ENCODE data around the gene NOTCH3. TPM values are rescaled to one million over a fixed set of nuclear protein-coding genes. Genes with fewer than 3 reads are reported as not detected.

The NOTCH3 gene
- total RNA-seq, 1 donor from 2014 or later = 67.9 TPM

GRCh38 chr19:15210323-15210781 lies 9.6 kb upstream of the NOTCH3 start:
- intact Hi-C loops (cut with DNase I) = no loop called here
- H3K27ac ChIP-seq = peak overlapping the region; percentile 65
- TF ChIP-seq CTCF (IDR thresholded peaks at IDR 0.05) = no peak
- peak; percentile 97 for ATAC-seq
- H3K36me3 ChIP-seq = no peaks in the 10 kb centered on the region
- no peak overlapping the region for H3K4me3 ChIP-seq
- no peaks in the 10 kb centered on the region for H3K27me3 ChIP-seq
- no peaks in the 10 kb centered on the region for H3K4me1 ChIP-seq
- DNase-seq = peak; percentile 73
- no peaks in the 10 kb centered on the region for H3K9me3 ChIP-seq

- no peak for TF ChIP-seq CTCF (IDR thresholded peaks at IDR 0.05)
- no peak for ATAC-seq
- H3K27ac ChIP-seq = no peak overlapping the region
These were observed 704 bp upstream of the NOTCH3 start for GRCh38 chr19:15201374-15202023.

GRCh38 chr19:15199661-15200552 lies 888 bp downstream of the NOTCH3 start:
- Histone ChIP-seq H3K9me3 (no peaks in the 10 kb centered on the region), H3K4me1 (peaks cover 10% of the 10 kb centered on the region), H3K4me3 (peak overlapping the region; percentile 52), H3K27me3 (peaks cover 6% of the 10 kb centered on the region), H3K36me3 (no peaks in the 10 kb centered on the region), H3K27ac (peak overlapping the region; percentile 55)
- DNase-seq (no peak), ATAC-seq (no peak)
- no peak for TF ChIP-seq CTCF (IDR thresholded peaks at IDR 0.05)
- intact Hi-C loops (cut with DNase I) = no loop called here

More at GRCh38 chr19:15201374-15202023, 704 bp upstream of the NOTCH3 start:
- peak overlapping the region; percentile 25 for H3K4me3 ChIP-seq
- no peaks in the 10 kb centered on the region for H3K9me3 ChIP-seq
- H3K36me3 ChIP-seq = no peaks in the 10 kb centered on the region
- H3K27me3 ChIP-seq = peaks cover 6% of the 10 kb centered on the region
- intact Hi-C loops (cut with DNase I) = no loop called here
- DNase-seq = no peak
- H3K4me1 ChIP-seq = peaks cover 7% of the 10 kb centered on the region

- Histone ChIP-seq H3K36me3 (no peaks in the 10 kb centered on the region), H3K4me3 (peak overlapping the region; percentile 52), H3K9me3 (no peaks in the 10 kb centered on the region), H3K27ac (peak overlapping the region; percentile 55), H3K27me3 (peaks cover 6% of the 10 kb centered on the region), H3K4me1 (peaks cover 10% of the 10 kb centered on the region)
- DNase-seq (no peak), ATAC-seq (no peak)
- no peak for TF ChIP-seq CTCF (IDR thresholded peaks at IDR 0.05)
- intact Hi-C loops (cut with DNase I) = no loop called here
These were observed 1.7 kb downstream of the NOTCH3 start for GRCh38 chr19:15198951-15199660.

GRCh38 chr19:15197942-15198341 lies 2.9 kb downstream of the NOTCH3 start:
- no peak for ATAC-seq
- Histone ChIP-seq H3K27me3 (peaks cover 6% of the 10 kb centered on the region), H3K4me1 (peaks cover 10% of the 10 kb centered on the region), H3K4me3 (no peak overlapping the region), H3K9me3 (no peaks in the 10 kb centered on the region), H3K36me3 (no peaks in the 10 kb centered on the region), H3K27ac (no peak overlapping the region)
- DNase-seq = no peak
- no peak for TF ChIP-seq CTCF (IDR thresholded peaks at IDR 0.05)
- intact Hi-C loops (cut with DNase I) = no loop called here

Data from upper lobe of right lung (tissue), 1 donor.